Embryonic facial prominence (tissue), 1 donor: ENCODE measurements around the gene CAMTA1.
"Not testable (repeated sequence)": the region's sequence is repeated elsewhere in the genome, so short reads cannot be mapped to it uniquely, and the experiment has no call there.

Experiments
- DNase-seq: peaks from one replicate; pipeline ENCODE4 v3.0.0-alpha.2; 2016; ENCODE audit errors: extremely low spot score

Gene CAMTA1

DNA sequence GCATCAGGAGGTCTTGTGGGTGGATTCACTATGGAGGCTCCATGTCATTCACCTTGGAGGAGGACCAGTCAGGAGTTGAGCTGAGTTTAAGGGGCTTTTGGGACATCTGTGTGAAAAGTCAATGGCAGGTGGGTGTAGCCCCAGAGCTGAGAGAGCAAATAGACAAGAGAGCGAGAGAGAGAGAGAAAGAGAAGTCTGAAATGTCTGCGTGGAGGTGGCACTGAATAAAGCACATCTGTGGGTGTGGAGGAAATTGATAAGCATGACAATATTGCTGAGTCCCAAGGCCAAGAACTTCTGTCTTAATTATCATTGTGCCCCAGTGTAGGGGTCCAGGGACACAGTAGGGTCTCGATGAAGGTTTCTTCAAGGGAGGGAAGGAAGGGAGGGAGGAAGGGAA lies 906.3 kb downstream of the CAMTA1 start:
- DNase-seq = no peak

DNA sequence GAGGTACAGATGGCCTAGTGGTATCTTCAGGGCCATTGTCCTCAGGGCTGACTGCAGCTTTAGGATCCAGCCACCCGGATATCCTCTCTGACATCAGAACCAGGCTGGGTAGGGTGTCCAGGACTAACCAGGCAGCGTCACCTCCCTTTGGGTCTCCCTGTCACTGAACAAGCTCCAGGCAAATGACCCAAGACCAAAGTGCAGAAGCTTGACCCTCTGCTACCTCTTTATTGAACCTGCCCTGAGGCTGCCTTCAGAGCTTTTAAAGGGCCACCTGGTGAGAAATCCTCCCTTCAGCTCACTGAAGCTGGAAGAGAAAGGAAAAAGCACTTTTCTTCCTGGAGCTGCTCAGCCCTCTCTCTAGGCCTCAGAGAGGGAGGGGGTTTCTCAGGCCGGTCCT lies 906.8 kb downstream of the CAMTA1 start:
- no peak for DNase-seq

DNA sequence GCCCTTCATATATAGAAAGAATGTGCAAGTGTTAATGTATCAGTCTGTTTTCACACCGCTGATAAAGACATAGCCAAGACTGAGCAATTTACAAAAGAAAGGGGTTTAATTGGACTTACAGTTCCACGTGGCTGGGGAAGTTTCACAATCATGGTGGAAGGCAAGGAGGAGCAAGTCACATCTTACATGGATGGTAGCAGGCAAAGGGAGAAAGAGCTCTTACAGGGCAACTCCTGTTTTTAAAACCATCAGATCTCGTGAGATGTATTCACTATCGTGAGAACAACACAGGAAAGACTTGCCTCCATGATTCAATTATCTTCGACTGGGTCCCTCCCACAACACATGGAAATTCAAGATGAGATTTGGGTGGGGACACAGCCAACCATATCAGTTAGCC lies 907.8 kb downstream of the CAMTA1 start:
- DNase-seq = not testable (repeated sequence)

DNA sequence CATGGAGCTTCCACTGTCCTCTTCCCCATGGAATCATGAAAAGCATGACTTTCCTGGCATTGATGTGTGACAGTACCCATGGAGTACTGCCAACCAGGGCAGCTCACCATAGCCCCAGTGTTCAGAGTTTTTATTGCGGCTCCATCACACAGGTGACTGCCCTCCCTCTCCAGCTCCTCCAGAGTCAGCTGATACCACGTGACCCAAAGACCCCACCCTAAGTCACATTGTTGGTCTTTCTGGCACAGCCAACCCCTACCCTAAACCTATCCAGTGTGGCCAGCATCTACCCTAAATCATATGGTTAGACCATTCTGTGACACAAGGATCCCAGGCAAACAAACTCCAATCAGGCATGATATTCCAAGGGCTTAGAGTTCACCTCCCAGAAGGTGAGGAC lies 908.4 kb downstream of the CAMTA1 start:
- no peak for DNase-seq

DNA sequence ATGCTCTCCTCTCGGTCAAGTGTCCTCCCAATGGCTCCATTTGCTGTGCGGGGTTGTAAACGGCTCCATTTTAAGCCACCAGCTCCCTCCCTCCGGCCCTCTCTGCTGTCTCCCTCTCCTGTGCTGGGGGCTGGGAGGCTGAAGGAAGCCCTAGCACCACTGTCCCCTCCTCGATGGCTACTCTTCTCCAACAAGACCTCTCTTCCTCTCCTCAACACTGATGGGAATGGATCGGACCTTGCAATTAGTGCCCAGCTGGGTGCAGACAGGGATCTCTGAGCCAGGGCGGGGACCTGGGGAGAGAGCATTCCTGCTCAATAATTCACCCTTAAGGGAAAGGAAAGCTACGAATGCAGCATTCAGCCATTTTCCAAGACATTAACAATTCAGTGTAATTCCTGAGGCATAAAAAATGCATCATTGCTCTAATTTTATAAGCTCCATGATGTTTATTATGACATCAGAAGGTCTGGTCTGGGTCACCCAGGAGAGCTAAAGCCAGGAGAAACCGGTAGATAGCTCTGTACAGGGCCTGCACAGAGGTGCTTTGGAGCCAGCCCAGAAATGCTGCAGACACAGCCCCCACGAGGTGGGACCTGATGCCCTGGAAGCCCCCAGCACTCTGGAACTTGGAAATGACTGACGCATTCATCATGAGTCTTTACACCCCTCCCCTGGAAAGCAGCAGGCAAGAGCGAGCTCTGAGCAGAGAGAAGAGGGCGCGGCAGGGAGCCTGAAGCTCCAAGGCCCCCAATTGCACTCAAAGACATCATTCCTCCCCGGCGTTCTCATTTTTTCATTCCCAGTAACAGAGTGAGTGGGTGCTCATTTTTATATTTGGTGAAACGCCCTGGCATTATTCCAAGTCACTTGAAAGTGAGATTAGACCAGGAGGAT lies 909.6 kb downstream of the CAMTA1 start:
- no peak for DNase-seq

DNA sequence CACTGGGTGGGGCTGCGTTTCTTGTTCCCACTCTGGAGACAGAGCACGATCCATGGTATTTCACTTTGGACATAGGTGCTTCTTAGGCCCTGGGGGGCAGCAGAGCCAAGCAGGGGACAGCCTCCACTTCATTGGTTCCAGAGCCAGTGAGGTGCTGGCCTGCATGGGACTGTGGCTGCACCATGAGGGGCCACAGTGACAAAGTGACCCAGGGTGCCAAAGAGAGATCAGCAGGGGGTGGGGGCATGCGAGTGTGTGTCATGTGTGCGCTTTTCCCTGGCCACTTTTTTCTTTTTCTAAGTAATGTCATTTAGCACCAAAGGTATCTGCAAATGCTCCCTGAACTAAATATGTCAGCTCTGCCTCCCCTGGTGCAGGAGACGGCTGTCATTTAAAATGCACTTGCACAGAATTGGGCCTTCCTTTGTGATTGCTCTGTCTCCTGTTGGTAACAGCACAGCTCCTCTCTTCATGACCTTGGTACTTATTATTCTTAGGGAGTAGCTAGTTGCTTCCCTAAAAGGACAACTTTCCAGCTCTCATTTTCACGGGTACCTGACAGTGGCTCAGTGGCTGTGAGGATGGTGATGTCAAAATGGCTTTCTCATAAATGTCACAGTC lies 910.4 kb downstream of the CAMTA1 start:
- DNase-seq = no peak

DNA sequence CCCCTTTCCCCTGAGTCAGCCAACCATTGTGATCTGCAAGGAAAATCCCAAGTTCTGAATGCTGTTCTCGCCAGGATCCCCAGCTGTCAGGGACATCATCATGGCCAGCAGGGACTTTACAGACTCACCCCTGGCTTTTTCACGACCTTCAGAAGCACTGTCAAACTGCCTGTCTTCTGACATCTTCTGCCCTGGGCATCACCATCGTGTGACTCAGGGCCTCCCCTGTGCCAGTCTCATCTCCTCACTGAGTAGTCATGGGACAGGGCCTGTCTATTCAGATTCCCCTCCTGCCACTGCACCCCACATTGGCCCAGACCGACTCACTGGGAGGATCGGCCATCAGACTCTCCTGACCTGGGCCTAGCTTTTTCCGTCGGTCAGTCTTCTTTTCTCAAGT lies 913.4 kb downstream of the CAMTA1 start:
- DNase-seq = no peak

DNA sequence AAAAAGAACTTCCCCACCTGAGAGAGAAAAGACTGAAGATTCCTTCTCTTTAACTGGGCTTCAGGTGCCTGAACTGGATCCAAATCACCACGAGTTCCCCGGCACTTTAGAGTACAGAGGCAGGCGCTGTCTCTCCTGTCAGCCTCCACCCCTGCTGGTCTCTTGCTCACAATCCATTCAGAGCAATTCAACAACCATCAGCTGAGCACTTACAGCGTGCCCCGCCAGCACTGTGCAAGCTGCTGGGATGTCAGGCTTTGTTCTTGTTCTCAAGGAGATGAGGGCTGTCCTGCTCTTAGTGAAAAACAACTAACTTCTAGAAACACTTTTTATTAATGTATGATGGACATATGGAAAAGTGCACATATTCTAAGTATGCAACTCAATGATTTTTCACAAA lies 917.1 kb downstream of the CAMTA1 start:
- DNase-seq = no peak

DNA sequence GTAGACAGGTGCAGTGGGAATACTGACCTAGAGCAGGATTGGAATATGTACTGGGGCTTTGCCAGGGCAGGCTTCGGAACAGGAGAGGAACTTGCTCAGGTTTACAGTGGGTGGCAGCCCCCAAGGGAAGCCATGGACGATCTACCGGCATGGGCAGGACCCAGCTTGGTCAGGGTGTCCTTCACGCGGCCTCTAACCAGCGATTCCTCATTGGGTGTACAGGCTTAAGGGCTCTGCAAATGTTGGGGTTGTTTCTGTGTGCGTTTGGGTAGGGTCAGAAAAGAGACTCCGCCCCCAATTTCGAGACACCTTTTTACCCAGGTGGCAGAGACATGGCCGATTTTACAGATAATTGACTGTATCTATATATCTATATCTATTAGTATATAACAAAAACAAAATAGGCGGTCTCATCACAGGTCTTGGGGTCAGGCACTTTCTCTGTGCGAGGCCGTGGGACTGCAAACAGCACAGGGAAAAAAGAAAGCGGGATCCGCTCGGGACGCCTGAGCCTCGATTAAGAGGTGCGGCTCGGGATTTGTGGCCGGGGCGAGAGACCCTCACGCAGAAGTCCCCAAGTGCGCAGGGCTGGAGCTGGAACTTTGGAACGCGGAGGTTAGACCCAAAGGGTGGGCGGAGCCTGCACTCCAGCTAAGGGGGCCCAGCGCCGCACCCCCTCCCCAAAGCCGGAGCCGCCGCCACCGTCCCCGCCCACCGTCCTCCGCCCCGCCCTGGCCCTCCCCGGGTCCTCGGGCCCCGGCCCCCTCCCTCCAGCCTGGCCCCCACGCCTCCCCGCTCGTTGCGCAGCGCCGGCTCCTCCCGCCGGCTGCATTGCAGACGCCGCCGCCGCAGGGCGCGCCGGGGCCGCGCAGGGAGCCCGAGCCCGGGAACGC lies 918.3 kb downstream of the CAMTA1 start:
- DNase-seq = no peak

DNA sequence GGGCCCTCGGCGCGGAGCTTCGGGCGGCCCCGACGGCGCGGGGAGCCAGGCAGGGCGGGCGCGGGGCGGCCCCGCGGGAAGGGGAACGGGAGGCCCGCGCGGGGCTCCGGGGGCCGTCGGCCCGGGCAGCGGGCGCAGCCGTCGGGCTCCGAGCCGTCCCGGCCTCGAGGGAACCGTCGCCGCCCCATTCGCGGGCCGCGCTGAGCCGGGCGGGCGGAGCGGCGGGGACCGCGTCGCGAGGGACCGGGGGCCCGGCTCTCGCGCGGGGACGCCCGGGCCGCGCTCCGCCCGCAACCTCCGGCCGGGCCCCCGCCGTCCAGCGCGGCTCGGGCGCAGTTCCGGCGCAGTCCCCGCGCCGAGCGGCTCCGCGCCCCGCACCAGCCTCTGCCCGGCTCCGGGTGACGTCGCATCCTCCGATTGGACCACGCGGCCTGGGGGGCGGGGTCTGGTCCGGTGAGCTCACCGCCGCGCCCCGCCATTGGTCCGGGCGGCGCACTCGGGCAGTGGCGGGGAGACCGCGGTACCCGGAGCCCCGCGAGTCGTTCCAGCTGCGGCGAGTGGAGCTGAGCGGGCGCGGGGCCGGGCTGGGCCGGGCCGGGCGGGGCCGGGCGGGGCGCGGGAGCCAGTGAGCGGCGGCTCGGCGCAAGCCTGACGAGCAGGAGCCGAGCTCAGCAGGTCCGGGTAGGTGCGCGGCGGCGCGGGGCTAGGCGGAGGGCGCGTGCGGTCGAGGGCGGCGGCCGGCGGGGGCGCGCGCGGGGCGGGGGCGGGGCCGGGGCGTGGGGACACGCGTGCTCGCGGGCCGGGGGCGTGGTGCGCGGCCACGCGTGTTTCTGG lies 919.2 kb downstream of the CAMTA1 start:
- DNase-seq = peak; percentile 92

DNA sequence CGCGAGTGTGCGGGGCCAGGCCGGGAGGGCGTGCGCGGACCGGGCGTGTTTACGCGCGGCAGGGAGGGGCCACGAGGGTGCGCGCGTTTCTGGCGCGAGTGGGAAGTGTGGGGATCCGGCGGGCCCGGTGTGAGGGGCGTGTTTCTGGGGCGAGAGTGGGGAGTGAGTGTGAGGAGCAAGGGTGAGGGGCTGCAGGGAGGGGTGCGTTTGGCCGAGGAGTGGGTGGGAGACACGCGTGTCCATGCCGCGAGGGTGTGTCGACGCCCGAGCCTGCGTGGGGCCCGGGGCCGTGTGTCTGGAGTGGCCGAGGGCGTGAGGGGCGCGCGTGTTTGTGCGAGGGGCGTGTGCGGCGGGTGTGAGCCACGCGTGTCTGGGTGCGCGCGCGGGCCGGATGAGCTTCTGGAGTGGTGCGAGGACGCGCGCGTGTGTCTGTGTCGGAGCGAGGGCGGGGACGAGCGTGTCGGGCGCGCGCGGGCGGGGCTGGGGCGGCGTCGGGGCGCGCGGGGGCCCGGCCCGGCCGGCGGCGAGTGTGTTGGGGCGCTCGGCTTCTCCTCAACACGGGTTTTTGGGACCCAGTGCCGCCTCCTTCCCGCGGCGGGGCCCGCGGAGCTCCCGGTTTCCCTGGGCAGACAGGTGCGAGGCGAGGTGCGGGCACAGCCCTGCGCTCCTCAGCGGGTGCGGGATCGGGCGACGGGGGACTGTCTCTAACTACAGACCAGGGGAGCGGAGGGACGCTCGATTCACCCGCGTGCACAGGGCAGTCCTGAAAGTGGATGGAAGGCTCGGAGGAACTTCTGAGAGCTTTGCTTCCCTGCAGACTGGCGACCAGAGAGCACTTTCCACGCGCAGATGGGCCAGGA lies 920.0 kb downstream of the CAMTA1 start:
- DNase-seq = no peak

DNA sequence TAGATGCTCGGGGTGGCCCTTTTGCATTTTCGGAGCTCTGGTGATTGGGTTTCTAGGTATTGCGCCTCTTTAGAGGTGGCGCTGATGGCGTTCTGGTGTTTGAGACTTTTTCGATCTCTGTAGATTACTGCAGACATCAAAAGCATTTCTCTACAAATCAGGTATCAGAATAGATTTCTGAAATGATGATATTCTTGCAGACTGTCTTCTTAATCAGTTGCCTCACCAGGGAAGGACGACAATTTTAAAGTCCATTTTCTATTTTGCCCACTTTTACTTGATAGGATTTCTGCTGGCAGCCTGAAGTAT lies 920.6 kb downstream of the CAMTA1 start:
- no peak for DNase-seq

DNA sequence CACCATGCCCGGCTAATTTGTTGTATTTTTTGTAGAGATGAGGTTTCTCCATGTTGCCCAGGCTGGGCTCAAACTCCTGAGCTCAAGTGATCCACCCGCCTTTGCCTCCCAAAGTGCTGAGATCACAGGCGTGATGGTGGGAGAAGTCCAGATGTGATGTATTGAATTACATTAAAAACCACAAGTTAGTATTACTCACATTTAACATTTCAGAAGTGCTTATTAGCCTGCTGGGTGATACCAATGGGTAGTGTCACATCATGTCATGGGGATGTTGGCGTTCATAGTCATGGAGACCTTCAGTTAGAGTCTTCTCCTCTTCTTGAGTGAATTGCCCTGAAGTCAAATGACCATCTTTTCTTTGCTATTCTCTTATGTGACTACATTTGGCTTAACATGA lies 922.3 kb downstream of the CAMTA1 start:
- DNase-seq = no peak

DNA sequence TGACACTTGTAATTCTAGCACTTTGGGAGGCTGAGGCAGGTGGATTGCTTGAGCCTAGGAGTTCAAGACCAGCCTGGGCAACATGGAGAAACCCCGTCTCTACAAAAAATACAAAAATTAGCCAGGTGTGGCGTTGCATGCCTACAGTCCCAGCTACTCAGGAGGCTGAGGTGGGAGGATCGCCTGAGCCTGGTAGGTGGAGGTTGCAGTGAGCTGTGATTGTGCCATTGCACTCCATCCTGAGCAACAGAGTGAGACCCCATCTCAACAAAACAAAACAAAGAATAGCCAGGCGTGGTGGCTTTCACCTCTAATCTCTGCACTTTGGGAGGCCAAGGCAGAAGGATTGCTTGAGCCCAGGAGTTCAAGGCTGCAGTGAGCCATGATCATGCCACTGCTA lies 922.8 kb downstream of the CAMTA1 start:
- not testable (repeated sequence) for DNase-seq

DNA sequence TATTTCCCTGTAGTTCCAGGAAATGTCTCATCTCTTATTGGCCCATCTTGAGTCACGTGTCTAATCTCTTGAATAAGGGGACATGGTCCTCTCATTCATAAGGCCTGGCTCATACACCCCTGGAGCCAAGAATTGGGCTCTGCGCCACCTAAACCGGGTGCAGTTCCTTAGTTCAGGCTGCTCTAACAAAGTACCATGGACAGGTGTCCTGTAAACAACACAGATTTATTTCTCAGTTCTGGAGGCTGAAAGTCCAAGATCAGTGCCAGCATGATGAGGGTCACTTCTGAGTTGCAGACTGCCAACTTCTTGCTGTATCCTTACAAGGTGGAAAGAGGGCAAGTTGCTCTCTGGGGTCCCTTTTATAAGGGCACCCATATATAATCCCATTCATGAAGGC lies 925.6 kb downstream of the CAMTA1 start:
- no peak for DNase-seq

DNA sequence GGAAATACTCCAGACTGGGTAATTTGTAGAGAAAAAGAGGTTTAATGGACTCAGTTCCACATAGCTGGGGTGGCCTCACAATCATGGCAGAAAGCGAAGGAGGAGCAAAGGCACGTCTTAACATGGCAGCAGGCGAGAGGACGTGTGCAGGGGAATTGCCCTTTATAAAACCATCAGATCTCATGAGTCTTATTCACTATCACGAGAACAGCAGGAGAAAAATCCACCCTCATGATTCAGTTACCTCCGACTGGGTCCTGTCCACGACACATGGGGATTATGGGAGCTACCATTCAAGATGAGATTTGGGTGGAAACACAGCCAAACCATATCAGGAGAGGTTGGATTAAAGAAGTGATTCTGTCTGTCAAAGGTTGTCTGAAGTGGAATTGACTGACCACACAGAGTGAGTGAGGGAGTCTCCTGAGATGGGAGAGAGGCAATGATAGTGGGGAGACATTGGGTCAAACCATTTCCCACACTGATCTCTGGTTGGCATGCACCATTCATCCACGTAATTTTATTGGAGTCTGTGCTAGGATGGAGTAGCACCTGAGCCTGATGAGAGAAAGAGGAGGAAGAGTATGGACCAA lies 927.6 kb downstream of the CAMTA1 start:
- no peak for DNase-seq

DNA sequence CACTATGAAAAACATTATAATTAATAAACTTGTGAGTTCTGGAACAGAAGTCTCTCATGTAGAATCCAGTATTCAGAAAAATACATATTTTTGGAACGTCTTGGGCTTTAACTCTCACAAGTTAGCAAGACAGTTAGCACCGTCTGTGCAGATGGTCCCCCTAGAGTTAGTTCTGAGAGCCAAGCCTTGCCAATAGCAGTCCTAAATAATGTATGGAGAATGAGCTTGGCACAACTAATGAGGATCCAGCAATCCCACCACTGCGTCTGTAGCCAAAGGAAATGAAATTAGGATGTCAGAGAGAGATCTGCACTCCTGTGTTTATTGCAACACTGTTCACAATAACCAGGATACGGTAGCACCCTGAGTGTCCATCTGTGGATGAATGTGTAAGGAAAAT lies 931.3 kb downstream of the CAMTA1 start:
- no peak for DNase-seq

DNA sequence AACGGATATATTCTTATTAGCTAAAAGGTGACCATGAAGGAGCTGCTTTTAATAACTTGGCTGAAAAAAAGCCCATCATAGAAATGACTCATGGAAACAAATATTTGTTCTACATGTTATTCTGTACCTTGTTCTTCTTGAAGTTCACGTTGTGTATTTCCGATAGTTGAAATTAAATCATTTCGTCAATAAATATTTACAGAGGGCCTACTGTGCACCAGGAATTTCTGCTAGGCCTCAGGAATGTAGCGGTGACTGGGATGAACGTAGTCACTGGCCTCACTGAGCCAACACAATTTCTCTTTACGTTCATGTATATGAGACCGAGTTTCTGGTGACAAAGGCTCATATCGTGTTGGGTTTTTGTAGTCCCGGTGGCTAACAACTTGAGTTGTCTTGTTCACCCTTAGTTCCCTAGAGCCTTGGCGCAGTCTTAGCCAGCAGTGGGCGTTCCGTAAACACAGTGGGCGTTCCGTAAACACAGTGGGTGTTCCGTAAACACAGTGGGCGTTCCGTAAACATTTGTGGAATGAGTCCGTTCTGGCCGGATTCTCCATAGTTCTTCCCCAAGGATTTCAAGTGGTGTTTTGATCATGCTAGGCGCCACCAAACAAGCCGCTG lies 932.6 kb downstream of the CAMTA1 start:
- no peak for DNase-seq

DNA sequence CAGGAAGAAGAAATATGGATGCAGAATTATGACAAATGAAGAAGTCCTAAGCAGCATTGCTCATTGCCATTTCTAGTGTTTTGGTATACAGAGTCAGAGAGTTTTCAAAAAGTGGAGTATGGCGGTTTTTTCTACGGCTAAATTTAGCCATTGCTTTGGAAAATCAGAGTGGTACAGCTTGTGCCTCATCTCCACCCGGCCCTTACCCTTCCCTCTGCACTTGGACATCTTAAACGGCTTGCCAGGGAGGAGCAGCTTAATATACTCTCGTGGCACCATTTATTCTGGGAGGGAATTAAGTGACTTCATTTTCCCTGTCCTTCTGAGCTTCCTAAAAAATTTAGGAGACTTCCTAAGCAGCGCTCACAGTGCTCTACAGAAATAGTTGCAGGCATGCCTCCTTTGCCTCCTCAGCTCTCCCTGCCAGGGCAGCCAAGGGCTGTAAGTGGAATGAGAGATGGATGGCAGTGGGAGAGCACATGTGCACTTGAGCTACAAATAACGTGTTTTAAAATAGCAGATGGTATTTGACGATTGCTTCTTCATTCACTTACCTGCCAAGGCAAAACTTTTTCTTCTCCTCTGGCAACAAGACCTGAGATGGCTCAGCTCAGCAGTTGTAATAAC lies 934.3 kb downstream of the CAMTA1 start:
- no peak for DNase-seq
